Calu3 (cell line): ENCODE results near the gene FRY. TPM values are rescaled to one million over a fixed set of nuclear protein-coding genes. Genes with fewer than 3 reads are reported as not detected.

Experiments
- BruUV-seq: library from RNA; stranded (reverse); fragments of 400-500 nt; replicated peaks from 2 replicates; lab custom pipeline; 2021; lab: Mats Ljungman, UMichigan
- CTCF ChIA-PET: fragments of 300-600 bp; sonication (Branson Sonifier 250); formaldehyde crosslinking; loops from one replicate; lab custom pipeline; 2022; ENCODE audit warnings: antibody characterized with exemption; lab: Charles Lee
- DNase-seq: peaks from one replicate; pipeline ENCODE4 v3.0.0; 2022
- H3K27ac Mint-ChIP-seq: one replicate; pipeline ENCODE4 v1.8.0; 2022; ENCODE audit warnings: mixed read lengths; ENCODE audit not compliant: unreplicated experiment
- H3K27me3 Mint-ChIP-seq: one replicate; pipeline ENCODE4 v1.8.0; 2022; ENCODE audit warnings: mixed read lengths; ENCODE audit not compliant: unreplicated experiment
- H3K36me3 Mint-ChIP-seq: one replicate; pipeline ENCODE4 v1.8.0; 2022; ENCODE audit warnings: mild to moderate bottlenecking, moderate library complexity, mixed read lengths; ENCODE audit not compliant: insufficient read depth, unreplicated experiment
- H3K4me1 Mint-ChIP-seq: one replicate; pipeline ENCODE4 v1.8.0; 2022; ENCODE audit warnings: mild to moderate bottlenecking, low read depth, mixed read lengths; ENCODE audit not compliant: unreplicated experiment
- H3K4me3 Mint-ChIP-seq: one replicate; pipeline ENCODE4 v1.8.0; 2022; ENCODE audit warnings: mild to moderate bottlenecking, low read depth, moderate library complexity, mixed read lengths; ENCODE audit not compliant: unreplicated experiment
- H3K9me3 Mint-ChIP-seq: one replicate; pipeline ENCODE4 v1.8.0; 2022; ENCODE audit warnings: low read depth, mixed read lengths; ENCODE audit not compliant: unreplicated experiment
- intact Hi-C: fragments of 100-400 bp; cut with micrococcal nuclease; formaldehyde crosslinking; loops from one replicate; pipeline ENCODE4 v1.10.0; 2022; ENCODE audit not compliant: unreplicated experiment
- total RNA-seq: library from RNA; stranded (reverse); gene quantifications from 2 replicates; pipeline ENCODE4 v1.2.3, GENCODE V29; 2022
- TF ChIP-seq, protein P1 (sequence below): fragments of 200-600 bp; IDR thresholded peaks from one replicate; pipeline ENCODE4 v1.8.0; 2022; ENCODE audit warnings: antibody characterized with exemption; ENCODE audit not compliant: unreplicated experiment

Gene FRY
- total RNA-seq, 1 experiment from 2014 or later: 6.2 TPM

GRCh38 chr13:32007494-32007893 is 24.1 kb upstream of the FRY start:
- H3K4me3 Mint-ChIP-seq: no peak overlapping the region
- no peak overlapping the region for H3K27ac Mint-ChIP-seq
- TF ChIP-seq, protein P1, sequence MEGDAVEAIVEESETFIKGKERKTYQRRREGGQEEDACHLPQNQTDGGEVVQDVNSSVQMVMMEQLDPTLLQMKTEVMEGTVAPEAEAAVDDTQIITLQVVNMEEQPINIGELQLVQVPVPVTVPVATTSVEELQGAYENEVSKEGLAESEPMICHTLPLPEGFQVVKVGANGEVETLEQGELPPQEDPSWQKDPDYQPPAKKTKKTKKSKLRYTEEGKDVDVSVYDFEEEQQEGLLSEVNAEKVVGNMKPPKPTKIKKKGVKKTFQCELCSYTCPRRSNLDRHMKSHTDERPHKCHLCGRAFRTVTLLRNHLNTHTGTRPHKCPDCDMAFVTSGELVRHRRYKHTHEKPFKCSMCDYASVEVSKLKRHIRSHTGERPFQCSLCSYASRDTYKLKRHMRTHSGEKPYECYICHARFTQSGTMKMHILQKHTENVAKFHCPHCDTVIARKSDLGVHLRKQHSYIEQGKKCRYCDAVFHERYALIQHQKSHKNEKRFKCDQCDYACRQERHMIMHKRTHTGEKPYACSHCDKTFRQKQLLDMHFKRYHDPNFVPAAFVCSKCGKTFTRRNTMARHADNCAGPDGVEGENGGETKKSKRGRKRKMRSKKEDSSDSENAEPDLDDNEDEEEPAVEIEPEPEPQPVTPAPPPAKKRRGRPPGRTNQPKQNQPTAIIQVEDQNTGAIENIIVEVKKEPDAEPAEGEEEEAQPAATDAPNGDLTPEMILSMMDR: no peak
- no peaks in the 10 kb centered on the region for H3K27me3 Mint-ChIP-seq
- no peak for DNase-seq
- no peaks in the 10 kb centered on the region for H3K4me1 Mint-ChIP-seq
- CTCF ChIA-PET: interaction anchor here (0.7 to 0.8 kb wide), 2 partner anchors 9 to 80 kb away, joined by 3 read pairs; no protein-coding TSS in a partner anchor
- H3K36me3 Mint-ChIP-seq: no peaks in the 10 kb centered on the region
- H3K9me3 Mint-ChIP-seq: no peaks in the 10 kb centered on the region
- intact Hi-C loops: no loop called here
- no TSS peak for BruUV-seq

- DNase-seq: no peak
- CTCF ChIA-PET: no interaction called here
- TF ChIP-seq, protein P1: no peak
- no peaks in the 10 kb centered on the region for H3K9me3 Mint-ChIP-seq
- intact Hi-C loops: no loop called here
- no peaks in the 10 kb centered on the region for H3K27me3 Mint-ChIP-seq
- no peaks in the 10 kb centered on the region for H3K36me3 Mint-ChIP-seq
- no peak overlapping the region for H3K4me3 Mint-ChIP-seq
- no peaks in the 10 kb centered on the region for H3K4me1 Mint-ChIP-seq
- BruUV-seq: no TSS peak
- no peak overlapping the region for H3K27ac Mint-ChIP-seq
Observed at GRCh38 chr13:32008518-32009175, 22.9 kb upstream of the FRY start.

DNA sequence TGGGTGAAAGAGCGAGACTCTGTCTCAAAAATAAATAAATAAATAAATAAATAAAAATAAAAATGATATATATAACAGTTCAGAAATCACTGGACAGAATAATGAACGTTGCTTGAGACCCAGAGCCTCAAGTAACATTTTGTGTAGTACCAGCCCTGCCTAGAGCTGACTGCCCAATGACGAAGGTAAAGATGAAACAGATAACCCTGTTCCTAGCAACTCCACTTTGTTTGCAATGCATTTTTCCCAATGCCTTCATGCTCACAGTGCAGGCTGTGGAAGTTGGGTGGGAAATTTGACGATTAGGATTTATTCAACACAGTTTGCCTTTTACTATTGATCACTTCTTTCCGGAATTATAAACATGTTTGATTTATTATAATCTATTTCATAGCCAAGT is 22.2 kb upstream of the FRY start:
- intact Hi-C loops: no loop called here
- TF ChIP-seq, protein P1: no peak
- no TSS peak for BruUV-seq
- Mint-ChIP-seq H3K4me1 (no peaks in the 10 kb centered on the region), H3K36me3 (no peaks in the 10 kb centered on the region), H3K27ac (no peak overlapping the region), H3K27me3 (no peaks in the 10 kb centered on the region), H3K4me3 (no peak overlapping the region), H3K9me3 (no peaks in the 10 kb centered on the region)
- DNase-seq: no peak
- CTCF ChIA-PET: no interaction called here

DNA sequence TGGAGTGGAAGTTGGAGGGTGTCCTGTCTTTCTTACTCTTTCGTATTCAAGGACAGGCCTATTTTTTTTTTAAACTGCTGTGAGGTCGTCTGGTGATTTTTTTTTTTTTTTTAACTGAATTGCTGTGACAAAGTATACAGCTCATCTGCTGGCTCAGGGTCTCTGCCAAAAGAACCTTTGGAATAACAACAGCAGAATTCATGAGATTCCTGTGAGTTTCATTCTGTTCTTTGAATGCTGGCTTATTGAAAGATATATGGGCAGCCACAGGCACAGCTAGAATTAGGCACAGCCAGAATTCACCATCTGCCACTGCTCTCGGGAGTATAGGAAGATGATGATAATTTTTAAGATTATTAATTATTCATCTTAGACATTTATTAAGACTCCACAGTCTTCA is 21.4 kb upstream of the FRY start:
- Mint-ChIP-seq H3K4me3 (no peak overlapping the region), H3K27ac (no peak overlapping the region), H3K27me3 (no peaks in the 10 kb centered on the region), H3K9me3 (no peaks in the 10 kb centered on the region), H3K4me1 (no peaks in the 10 kb centered on the region), H3K36me3 (no peaks in the 10 kb centered on the region)
- no peak for DNase-seq
- CTCF ChIA-PET: no interaction called here
- TF ChIP-seq, protein P1: no peak
- intact Hi-C loops: no loop called here
- no TSS peak for BruUV-seq
